ENCODE results near the gene CYFIP2. TPM values are rescaled to one million over a fixed set of nuclear protein-coding genes. Genes with fewer than 3 reads are reported as not detected.
A peak's percentile ranks its signal among the peaks of the same experiment; 100 is the strongest.

CYFIP2 gene
- total RNA-seq, 6 experiments from 2014 or later, result 7.1 to 20.0 (median 9.7) TPM

GRCh38 chr5:157248821-157249470, 17.0 kb upstream of the CYFIP2 start:
- DNase-seq, result no peak
- Mint-ChIP-seq H3K4me3 (no peak overlapping the region), H3K27ac (no peak overlapping the region), H3K36me3 (ENCODE audit: low read depth) (no peaks in the 10 kb centered on the region), H3K27me3 (ENCODE audit: insufficient read depth) (peaks cover 9% of the 10 kb centered on the region), H3K4me1 (ENCODE audit: low read depth) (peaks cover 18% of the 10 kb centered on the region), H3K9me3 (no peaks in the 10 kb centered on the region)
- no peak for TF ChIP-seq CTCF (IDR thresholded peaks at IDR 0.05)

GRCh38 chr5:157252711-157253465, 13.0 kb upstream of the CYFIP2 start:
- Mint-ChIP-seq H3K36me3 (ENCODE audit: low read depth) (no peaks in the 10 kb centered on the region), H3K4me1 (ENCODE audit: low read depth) (peaks cover 13% of the 10 kb centered on the region), H3K27ac (peak overlapping the region; percentile 42; the same call in 1 of the 2 replicates), H3K9me3 (no peaks in the 10 kb centered on the region), H3K27me3 (ENCODE audit: insufficient read depth) (peaks cover 16% of the 10 kb centered on the region), H3K4me3 (no peak overlapping the region)
- TF ChIP-seq CTCF (IDR thresholded peaks at IDR 0.05), result no peak
- DNase-seq, result peak; percentile 20

GRCh38 chr5:157253547-157253946, 12.4 kb upstream of the CYFIP2 start:
- Mint-ChIP-seq H3K9me3 (no peaks in the 10 kb centered on the region), H3K27ac (no peak overlapping the region), H3K4me3 (no peak overlapping the region), H3K27me3 (ENCODE audit: insufficient read depth) (peaks cover 16% of the 10 kb centered on the region), H3K36me3 (ENCODE audit: low read depth) (no peaks in the 10 kb centered on the region), H3K4me1 (ENCODE audit: low read depth) (peaks cover 13% of the 10 kb centered on the region)
- DNase-seq, result peak; percentile 40
- peak; percentile 88 for TF ChIP-seq CTCF (IDR thresholded peaks at IDR 0.05)

- no peak for DNase-seq
- Mint-ChIP-seq H3K4me1 (ENCODE audit: low read depth) (peaks cover 3% of the 10 kb centered on the region), H3K4me3 (no peak overlapping the region), H3K36me3 (ENCODE audit: low read depth) (no peaks in the 10 kb centered on the region), H3K27ac (no peak overlapping the region), H3K9me3 (no peaks in the 10 kb centered on the region), H3K27me3 (ENCODE audit: insufficient read depth) (peaks cover 11% of the 10 kb centered on the region)
- no peak for TF ChIP-seq CTCF (IDR thresholded peaks at IDR 0.05)
Observed at GRCh38 chr5:157258450-157258849, 7.5 kb upstream of the CYFIP2 start.

- H3K4me1 Mint-ChIP-seq (ENCODE audit: low read depth), result no peaks in the 10 kb centered on the region
- no peak overlapping the region for H3K4me3 Mint-ChIP-seq
- TF ChIP-seq CTCF (IDR thresholded peaks at IDR 0.05), result no peak
- no peak for DNase-seq
- no peaks in the 10 kb centered on the region for H3K9me3 Mint-ChIP-seq
- H3K27me3 Mint-ChIP-seq (ENCODE audit: insufficient read depth), result peaks cover 17% of the 10 kb centered on the region
- no peaks in the 10 kb centered on the region for H3K36me3 Mint-ChIP-seq (ENCODE audit: low read depth)
- no peak overlapping the region for H3K27ac Mint-ChIP-seq
Observed at GRCh38 chr5:157259699-157260098, 6.2 kb upstream of the CYFIP2 start.

Data from HFFc6 (cell line).